Anterior cingulate cortex (tissue), 58 donors: ENCODE data around the gene TMC2.

ENCODE experiments used
- DNase-seq, 58 donors: peaks; one replicate each; lab custom pipeline; 2025; lab: John Stamatoyannopoulos, UW

Gene TMC2

GRCh38 chr20:2575682-2576081 lies 39.3 kb downstream of the TMC2 start:
- DNase-seq: no peak

- no peak for DNase-seq
These were observed 39.9 kb downstream of the TMC2 start for GRCh38 chr20:2576317-2576727.

GRCh38 chr20:2578475-2579192 lies 42.3 kb downstream of the TMC2 start:
- no peak for DNase-seq

GRCh38 chr20:2585811-2586210 lies 49.4 kb downstream of the TMC2 start:
- DNase-seq: no peak

- no peak for DNase-seq
These were observed 57.4 kb downstream of the TMC2 start for GRCh38 chr20:2593756-2594155.

- no peak for DNase-seq
These were observed 58.7 kb downstream of the TMC2 start for GRCh38 chr20:2595076-2595475.

- no peak for DNase-seq
These were observed 60.4 kb downstream of the TMC2 start for GRCh38 chr20:2596673-2597279.

GRCh38 chr20:2599288-2600006 lies 63.1 kb downstream of the TMC2 start:
- no peak for DNase-seq

- DNase-seq: no peak
These were observed 65.8 kb downstream of the TMC2 start for GRCh38 chr20:2602046-2602735.

- DNase-seq: no peak
These were observed 66.4 kb downstream of the TMC2 start for GRCh38 chr20:2602746-2603145.

GRCh38 chr20:2603816-2604505 lies 67.6 kb downstream of the TMC2 start:
- DNase-seq: no peak

GRCh38 chr20:2604506-2604835 lies 68.1 kb downstream of the TMC2 start:
- no peak for DNase-seq

GRCh38 chr20:2606507-2607006 lies 70.2 kb downstream of the TMC2 start:
- no peak for DNase-seq

- DNase-seq: no peak
These were observed 74.0 kb downstream of the TMC2 start for GRCh38 chr20:2610326-2610725.

GRCh38 chr20:2610941-2611720 lies 74.8 kb downstream of the TMC2 start:
- DNase-seq: no peak

GRCh38 chr20:2612073-2612472 lies 75.7 kb downstream of the TMC2 start:
- DNase-seq: no peak

GRCh38 chr20:2616634-2617033 lies 80.3 kb downstream of the TMC2 start:
- no peak for DNase-seq

GRCh38 chr20:2617099-2617714 lies 80.8 kb downstream of the TMC2 start:
- no peak for DNase-seq

GRCh38 chr20:2618815-2619214 lies 82.4 kb downstream of the TMC2 start:
- DNase-seq: no peak
